GM13976 (cell line): ENCODE data around the gene COL6A1.

Source experiments
- DNase-seq: peaks from one replicate; pipeline ENCODE4 v3.0.0; 2012; ENCODE audit warnings: low spot score
- in situ Hi-C: fragments of 300-500 bp; cut with MboI; formaldehyde crosslinking; loops from one replicate; pipeline ENCODE4 v1.12.0; 2022; ENCODE audit warnings: low sequenced_read_pairs, mixed read lengths, inconsistent platforms; ENCODE audit not compliant: unreplicated experiment
- TF ChIP-seq, protein P1 (sequence below): IDR thresholded peaks from 2 replicates; pipeline ENCODE4 v1.5.1; 2012; ENCODE audit warnings: borderline replicate concordance, mild to moderate bottlenecking; ENCODE audit not compliant: insufficient read depth; ENCODE audit errors: extremely low read depth, missing control alignments, control extremely low read depth

Gene COL6A1

GRCh38 chr21:45987121-45987711 is 5.6 kb downstream of the COL6A1 start:
- TF ChIP-seq, protein P1, sequence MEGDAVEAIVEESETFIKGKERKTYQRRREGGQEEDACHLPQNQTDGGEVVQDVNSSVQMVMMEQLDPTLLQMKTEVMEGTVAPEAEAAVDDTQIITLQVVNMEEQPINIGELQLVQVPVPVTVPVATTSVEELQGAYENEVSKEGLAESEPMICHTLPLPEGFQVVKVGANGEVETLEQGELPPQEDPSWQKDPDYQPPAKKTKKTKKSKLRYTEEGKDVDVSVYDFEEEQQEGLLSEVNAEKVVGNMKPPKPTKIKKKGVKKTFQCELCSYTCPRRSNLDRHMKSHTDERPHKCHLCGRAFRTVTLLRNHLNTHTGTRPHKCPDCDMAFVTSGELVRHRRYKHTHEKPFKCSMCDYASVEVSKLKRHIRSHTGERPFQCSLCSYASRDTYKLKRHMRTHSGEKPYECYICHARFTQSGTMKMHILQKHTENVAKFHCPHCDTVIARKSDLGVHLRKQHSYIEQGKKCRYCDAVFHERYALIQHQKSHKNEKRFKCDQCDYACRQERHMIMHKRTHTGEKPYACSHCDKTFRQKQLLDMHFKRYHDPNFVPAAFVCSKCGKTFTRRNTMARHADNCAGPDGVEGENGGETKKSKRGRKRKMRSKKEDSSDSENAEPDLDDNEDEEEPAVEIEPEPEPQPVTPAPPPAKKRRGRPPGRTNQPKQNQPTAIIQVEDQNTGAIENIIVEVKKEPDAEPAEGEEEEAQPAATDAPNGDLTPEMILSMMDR: no peak
- in situ Hi-C loops: no loop called here
- DNase-seq: no peak

- TF ChIP-seq, protein P1: no peak
- in situ Hi-C loops: no loop called here
- no peak for DNase-seq
Measured at GRCh38 chr21:45988366-45989347, 7.1 kb downstream of the COL6A1 start.

- in situ Hi-C loops: no loop called here
- TF ChIP-seq, protein P1: no peak
- no peak for DNase-seq
Measured at GRCh38 chr21:45989355-45990048, 7.9 kb downstream of the COL6A1 start.

- in situ Hi-C loops: no loop called here
- no peak for DNase-seq
Measured at GRCh38 chr21:45990049-45990711, 8.6 kb downstream of the COL6A1 start.

GRCh38 chr21:45990741-45991605 is 9.4 kb downstream of the COL6A1 start:
- in situ Hi-C loops: no loop called here
- TF ChIP-seq, protein P1: no peak
- no peak for DNase-seq

More at GRCh38 chr21:45990049-45990711, 8.6 kb downstream of the COL6A1 start:
- TF ChIP-seq, protein P1: no peak
